Muscle of leg (tissue), 11 donors: Measurements from ENCODE around the gene SLC1A1. TPM values are rescaled to one million over a fixed set of nuclear protein-coding genes. Genes with fewer than 3 reads are reported as not detected.

Experiments used
- DNase-seq: peaks from one replicate; pipeline ENCODE4 v3.0.0; 2013
- H3K27ac ChIP-seq: one replicate; pipeline ENCODE4 v1.5.1; 2013; ENCODE audit warnings: mild to moderate bottlenecking, low read length, control low read depth
- H3K27me3 ChIP-seq: one replicate; pipeline ENCODE4 v1.6.1; 2013; ENCODE audit warnings: low read length; ENCODE audit not compliant: control insufficient read depth, insufficient read depth
- H3K36me3 ChIP-seq: one replicate; pipeline ENCODE4 v1.6.1; 2013; ENCODE audit warnings: low read length; ENCODE audit not compliant: control insufficient read depth, insufficient read depth
- H3K4me1 ChIP-seq: one replicate; pipeline ENCODE4 v1.6.1; 2013; ENCODE audit warnings: low read length; ENCODE audit not compliant: control insufficient read depth, insufficient read depth
- H3K4me3 ChIP-seq: one replicate; pipeline ENCODE4 v1.5.1; 2013; ENCODE audit warnings: low read length, control low read depth
- H3K9me3 ChIP-seq: replicated peaks from 2 replicates; pipeline ENCODE4 v1.6.1; 2013; ENCODE audit warnings: low read depth, low read length; ENCODE audit not compliant: control insufficient read depth
- WGBS: methylation state at CpG from one replicate; pipeline ENCODE4 v1.1.5; 2013; ENCODE audit warnings: missing lambda C conversion rate; ENCODE audit not compliant: insufficient coverage; 5-methylcytosine and 5-hydroxymethylcytosine counted together
- polyA plus RNA-seq, 8 donors: library from polyadenylated mRNA; unstranded; fragments of 120-200 nt; gene quantifications; one replicate each; pipeline versions ENCODE4 v1.2.1 to v1.2.3, GENCODE V29; 2013; ENCODE audit warnings: inconsistent platforms in 1 of 8, low replicate concordance in 1 of 8; ENCODE audit not compliant: insufficient read length in 8 of 8, insufficient read depth in 1 of 8
- total RNA-seq: library from RNA; stranded (reverse); fragments of 120-200 nt; gene quantifications from one replicate; pipeline ENCODE4 v1.2.4, GENCODE V29; 2013

SLC1A1 gene
- total and polyA plus RNA-seq, 9 donors: 0.47 to 2.1 (median 0.69) TPM

- no CpG with 5 or more reads among the region's 1 CpG for WGBS
- Histone ChIP-seq H3K9me3 (no peaks in the 10 kb centered on the region), H3K4me3 (no peak overlapping the region), H3K27ac (no peak overlapping the region), H3K4me1 (no peaks in the 10 kb centered on the region), H3K36me3 (no peaks in the 10 kb centered on the region), H3K27me3 (peaks cover 2% of the 10 kb centered on the region)
- no peak for DNase-seq
These were observed 12.2 kb downstream of the SLC1A1 start for GRCh38 chr9:4502444-4502843.

- Histone ChIP-seq H3K27ac (no peak overlapping the region), H3K4me3 (no peak overlapping the region), H3K4me1 (no peaks in the 10 kb centered on the region), H3K36me3 (no peaks in the 10 kb centered on the region), H3K27me3 (peaks cover 2% of the 10 kb centered on the region), H3K9me3 (no peaks in the 10 kb centered on the region)
- 36% methylated on average over 1 of the region's 2 CpGs for WGBS
- DNase-seq: no peak
These were observed 12.8 kb downstream of the SLC1A1 start for GRCh38 chr9:4503103-4503502.

- Histone ChIP-seq H3K27ac (no peak overlapping the region), H3K27me3 (peaks cover 2% of the 10 kb centered on the region), H3K9me3 (no peaks in the 10 kb centered on the region), H3K4me1 (no peaks in the 10 kb centered on the region), H3K36me3 (no peaks in the 10 kb centered on the region), H3K4me3 (no peak overlapping the region)
- 71% methylated on average over 3 of the region's 4 CpGs for WGBS
- DNase-seq: no peak
These were observed 14.0 kb downstream of the SLC1A1 start for GRCh38 chr9:4504250-4504649.

GRCh38 chr9:4506490-4506889 lies 16.2 kb downstream of the SLC1A1 start:
- Histone ChIP-seq H3K4me1 (no peaks in the 10 kb centered on the region), H3K9me3 (no peaks in the 10 kb centered on the region), H3K27me3 (no peaks in the 10 kb centered on the region), H3K4me3 (no peak overlapping the region), H3K27ac (no peak overlapping the region), H3K36me3 (no peaks in the 10 kb centered on the region)
- WGBS: no CpG with 5 or more reads among the region's 1 CpG
- DNase-seq: no peak

- H3K27me3 ChIP-seq: no peaks in the 10 kb centered on the region
- DNase-seq: no peak
- H3K9me3 ChIP-seq: no peaks in the 10 kb centered on the region
- no peak overlapping the region for H3K4me3 ChIP-seq
- no peaks in the 10 kb centered on the region for H3K36me3 ChIP-seq
- no peaks in the 10 kb centered on the region for H3K4me1 ChIP-seq
- no peak overlapping the region for H3K27ac ChIP-seq
- 72% methylated on average over 7 of the region's 9 CpGs for WGBS
These were observed 17.2 kb downstream of the SLC1A1 start for GRCh38 chr9:4507306-4508130.

GRCh38 chr9:4508246-4508906 lies 18.1 kb downstream of the SLC1A1 start:
- WGBS: 81% methylated on average over 3 of the region's 7 CpGs
- H3K9me3 ChIP-seq: no peaks in the 10 kb centered on the region
- DNase-seq: no peak

GRCh38 chr9:4508907-4509589 lies 18.8 kb downstream of the SLC1A1 start:
- 59% methylated on average over 2 of the region's 3 CpGs for WGBS
- Histone ChIP-seq H3K9me3 (no peaks in the 10 kb centered on the region), H3K4me3 (no peak overlapping the region), H3K27me3 (no peaks in the 10 kb centered on the region), H3K36me3 (no peaks in the 10 kb centered on the region), H3K4me1 (no peaks in the 10 kb centered on the region), H3K27ac (no peak overlapping the region)
- DNase-seq: no peak

More at GRCh38 chr9:4508246-4508906, 18.1 kb downstream of the SLC1A1 start:
- Histone ChIP-seq H3K27me3 (no peaks in the 10 kb centered on the region), H3K27ac (no peak overlapping the region), H3K4me3 (no peak overlapping the region), H3K4me1 (no peaks in the 10 kb centered on the region), H3K36me3 (no peaks in the 10 kb centered on the region)

GRCh38 chr9:4509590-4509984 lies 19.3 kb downstream of the SLC1A1 start:
- Histone ChIP-seq H3K4me1 (no peaks in the 10 kb centered on the region), H3K27ac (no peak overlapping the region), H3K27me3 (no peaks in the 10 kb centered on the region), H3K36me3 (no peaks in the 10 kb centered on the region), H3K4me3 (no peak overlapping the region), H3K9me3 (no peaks in the 10 kb centered on the region)
- WGBS: 89% methylated on average over 2 of the region's 3 CpGs
- DNase-seq: no peak

- no peaks in the 10 kb centered on the region for H3K4me1 ChIP-seq
- H3K27ac ChIP-seq: no peak overlapping the region
- no peaks in the 10 kb centered on the region for H3K9me3 ChIP-seq
- no peaks in the 10 kb centered on the region for H3K27me3 ChIP-seq
- no peaks in the 10 kb centered on the region for H3K36me3 ChIP-seq
- DNase-seq: no peak
- 75% methylated on average over 1 of the region's 4 CpGs for WGBS
- no peak overlapping the region for H3K4me3 ChIP-seq
These were observed 20.5 kb downstream of the SLC1A1 start for GRCh38 chr9:4510546-4511322.
